GM23338 (cell line): ENCODE results near the gene PTBP3. TPM values are rescaled to one million over a fixed set of nuclear protein-coding genes. Genes with fewer than 3 reads are reported as not detected.
A peak's percentile ranks its signal among the peaks of the same experiment; 100 is the strongest.

Experiments
- ATAC-seq: fragments of 200-7000 bp; cut with Tn5 transposase; 3 replicates; pipeline ENCODE4 v1.9.1; 2020
- DNase-seq: peaks from one replicate; pipeline ENCODE4 v3.0.0-alpha.2; 2015; ENCODE audit warnings: low spot score
- H2AFZ ChIP-seq: fragments of 200-600 bp; sonication (generic); 2 replicates; pipeline ENCODE4 v1.8.0; 2016; ENCODE audit warnings: antibody characterized with exemption, mild to moderate bottlenecking, moderate library complexity
- H3F3A ChIP-seq: fragments of 200-600 bp; sonication (generic); replicated peaks from 2 replicates; pipeline ENCODE4 v1.8.0; 2017; ENCODE audit warnings: antibody characterized with exemption, mixed run types, low read depth
- H3K27ac ChIP-seq: fragments of 200-600 bp; sonication (generic); 2 replicates; pipeline ENCODE4 v1.6.1; 2016; ENCODE audit warnings: low read depth
- H3K27me3 ChIP-seq: fragments of 200-600 bp; sonication (generic); 2 replicates; pipeline ENCODE4 v1.8.0; 2016; ENCODE audit warnings: mild to moderate bottlenecking, mixed run types, moderate library complexity; ENCODE audit not compliant: insufficient read depth
- H3K36me3 ChIP-seq: fragments of 200-600 bp; sonication (generic); 2 replicates; pipeline ENCODE4 v1.8.0; 2016; ENCODE audit warnings: mild to moderate bottlenecking; ENCODE audit not compliant: insufficient read depth
- H3K4me1 ChIP-seq: fragments of 200-600 bp; sonication (generic); 2 replicates; pipeline ENCODE4 v1.8.0; 2016; ENCODE audit warnings: mild to moderate bottlenecking, moderate library complexity; ENCODE audit not compliant: insufficient read depth
- H3K4me2 ChIP-seq: fragments of 200-600 bp; sonication (generic); 2 replicates; pipeline ENCODE4 v1.7.1; 2017; ENCODE audit warnings: mixed run types
- H3K4me3 ChIP-seq: fragments of 200-600 bp; sonication (generic); 2 replicates; pipeline ENCODE4 v1.6.1; 2016; ENCODE audit warnings: mixed run types
- H3K79me2 ChIP-seq: fragments of 200-600 bp; sonication (generic); replicated peaks from 2 replicates; pipeline ENCODE4 v1.8.0; 2017; ENCODE audit warnings: mild to moderate bottlenecking; ENCODE audit not compliant: insufficient read depth
- H3K9me2 ChIP-seq: fragments of 200-600 bp; sonication (generic); 2 replicates; pipeline ENCODE4 v1.8.0; 2017; ENCODE audit not compliant: insufficient read depth
- H4K20me1 ChIP-seq: fragments of 200-600 bp; sonication (generic); replicated peaks from 2 replicates; pipeline ENCODE4 v1.8.0; 2017; ENCODE audit warnings: mild to moderate bottlenecking; ENCODE audit not compliant: insufficient read depth
- H3K27ac Mint-ChIP-seq: 2 replicates; pipeline ENCODE4 v1.8.0; 2020; ENCODE audit warnings: inconsistent platforms, mild to moderate bottlenecking, moderate library complexity, mixed read lengths
- H3K27me3 Mint-ChIP-seq: 3 replicates; pipeline ENCODE4 v1.8.0; 2022; ENCODE audit warnings: low read depth, mild to moderate bottlenecking, moderate library complexity, mixed read lengths, inconsistent platforms; ENCODE audit not compliant: insufficient read depth, poor library complexity
- H3K36me3 Mint-ChIP-seq: 3 replicates; pipeline ENCODE4 v1.8.0; 2021; ENCODE audit warnings: low read depth, mild to moderate bottlenecking, inconsistent platforms, moderate library complexity, mixed read lengths
- H3K4me1 Mint-ChIP-seq: 3 replicates; pipeline ENCODE4 v1.8.0; 2020; ENCODE audit warnings: mild to moderate bottlenecking, inconsistent platforms, mixed read lengths
- H3K4me3 Mint-ChIP-seq: 3 replicates; pipeline ENCODE4 v1.8.0; 2021; ENCODE audit warnings: moderate library complexity, mild to moderate bottlenecking, inconsistent platforms, mixed read lengths
- H3K9me3 Mint-ChIP-seq: 3 replicates; pipeline ENCODE4 v1.8.0; 2020; ENCODE audit warnings: moderate library complexity, mild to moderate bottlenecking, inconsistent platforms, mixed read lengths
- CREB1 ChIP-seq: fragments of 250-450 bp; sonication (Bioruptor Pico); IDR thresholded peaks from 2 replicates; pipeline ENCODE4 v1.5.0; 2020; ENCODE audit warnings: low read depth, mild to moderate bottlenecking, moderate library complexity
- CTCF ChIP-seq, 2 experiments: fragments of 200-600 bp in 1 of 2; sonication (generic) in 1 of 2; conservative IDR thresholded peaks; 2 replicates each; pipeline versions ENCODE4 v1.5.1 to v1.6.1; 2016 to 2017; ENCODE audit warnings: antibody characterized with exemption in 2 of 2, low read depth in 2 of 2, mild to moderate bottlenecking in 2 of 2, moderate library complexity in 1 of 2
- ETS1 ChIP-seq: IDR thresholded peaks from 2 replicates; pipeline ENCODE4 v1.6.1; 2016; ENCODE audit warnings: antibody characterized with exemption
- EZH2phosphoT487 ChIP-seq: fragments of 200-600 bp; sonication (generic); IDR thresholded peaks from one replicate; pipeline ENCODE4 v1.8.1; 2018; ENCODE audit warnings: antibody characterized with exemption; ENCODE audit not compliant: unreplicated experiment
- JUNB ChIP-seq: IDR thresholded peaks from one replicate; pipeline ENCODE4 v1.6.1; 2016; ENCODE audit warnings: antibody characterized with exemption; ENCODE audit not compliant: unreplicated experiment
- NANOG ChIP-seq: IDR thresholded peaks from 2 replicates; pipeline ENCODE4 v1.6.1; 2016; ENCODE audit warnings: antibody characterized with exemption, borderline replicate concordance
- POLR2AphosphoS5 ChIP-seq: IDR thresholded peaks from 2 replicates; pipeline ENCODE4 v1.6.1; 2016; ENCODE audit warnings: antibody characterized with exemption, low read depth
- REST ChIP-seq: IDR thresholded peaks from one replicate; pipeline ENCODE4 v1.6.1; 2018; ENCODE audit warnings: antibody characterized with exemption; ENCODE audit not compliant: unreplicated experiment
- STAT1 ChIP-seq: IDR thresholded peaks from one replicate; pipeline ENCODE4 v1.6.1; 2016; ENCODE audit warnings: antibody characterized with exemption; ENCODE audit not compliant: unreplicated experiment
- ZNF114 ChIP-seq: fragments of 250-450 bp; sonication (Bioruptor Pico); IDR thresholded peaks from 2 replicates; pipeline ENCODE4 v1.5.0; 2020; ENCODE audit warnings: mild to moderate bottlenecking, moderate library complexity
- ZNF331 ChIP-seq: fragments of 250-450 bp; sonication (Bioruptor Pico); IDR thresholded peaks from 2 replicates; pipeline ENCODE4 v1.5.0; 2020; ENCODE audit warnings: low read depth, mild to moderate bottlenecking, moderate library complexity
- polyA plus RNA-seq: library from polyadenylated mRNA; unstranded; fragments of >200 nt; fragmentation: Nextera tagmentation; extraction: Ambion mirVana; gene quantifications from 2 replicates; pipeline ENCODE4 v1.2.1, GENCODE V29; 2016
- total RNA-seq: library from RNA; depleted of rRNA; stranded (reverse); fragments of >200 nt; shearing (Covaris generic); gene quantifications from 2 replicates; pipeline ENCODE4 v1.2.3, GENCODE V29; 2014

PTBP3 gene
- total and polyA plus RNA-seq, 2 experiments from 2014 or later = 20.0 to 92.9 TPM

GRCh38 chr9:112239284-112239683 is 94.1 kb downstream of the PTBP3 start:
- no peak for TF ChIP-seq REST
- no peak for TF ChIP-seq STAT1
- no peak for TF ChIP-seq NANOG
- no peak for TF ChIP-seq JUNB
- TF ChIP-seq POLR2AphosphoS5 = no peak
- TF ChIP-seq EZH2phosphoT487 = no peak
- no peak for TF ChIP-seq ZNF331 (CRISPR knock-in tag)
- no peak for TF ChIP-seq CREB1 (CRISPR knock-in tag)
- no peak for TF ChIP-seq ETS1
- no peak for TF ChIP-seq ZNF114 (CRISPR knock-in tag)
- no peak for TF ChIP-seq CTCF (conservative IDR thresholded peaks at IDR 0.05; ENCODE audit: low read depth in 2 of 2)
- peaks cover 3% of the 10 kb centered on the region; the same call in 1 of the 3 replicates for H3K36me3 Mint-ChIP-seq
- Histone ChIP-seq H2AFZ (no peak overlapping the region), H3F3A (no peaks in the 10 kb centered on the region), H3K9me2 (no peaks in the 10 kb centered on the region), H3K4me3 (no peak overlapping the region), H3K27me3 (no peaks in the 10 kb centered on the region), H3K4me1 (no peaks in the 10 kb centered on the region), H3K36me3 (no peaks in the 10 kb centered on the region), H4K20me1 (0 out of 2 replicates have a peak, but pooled peaks cover 3% of the 10 kb centered on the region), H3K79me2 (no peaks in the 10 kb centered on the region), H3K4me2 (no peak overlapping the region), H3K27ac (no peak overlapping the region)
- no peak overlapping the region for H3K4me3 Mint-ChIP-seq
- no peaks in the 10 kb centered on the region for H3K9me3 Mint-ChIP-seq
- peak; percentile 35 for DNase-seq
- no peaks in the 10 kb centered on the region for H3K27me3 Mint-ChIP-seq
- no peak for ATAC-seq
- peaks cover 14% of the 10 kb centered on the region; the same call in 2 of the 3 replicates for H3K4me1 Mint-ChIP-seq
- H3K27ac Mint-ChIP-seq = no peak overlapping the region
